Trophoblast cell (in vitro differentiated cells and primary cell): ENCODE measurements around the gene WDR90.
A peak's percentile ranks its signal among the peaks of the same experiment; 100 is the strongest.

Source experiments
- DNase-seq, 2 donors: peaks; one replicate each; pipeline ENCODE4 v3.0.0-alpha.2; 2016
- H2AFZ ChIP-seq: 2 replicates; pipeline ENCODE4 v1.6.1; 2013; ENCODE audit warnings: low read length, moderate library complexity, mild to moderate bottlenecking; ENCODE audit not compliant: insufficient read depth, poor library complexity
- H2AK5ac ChIP-seq: 2 replicates; pipeline ENCODE4 v1.6.1; 2013; ENCODE audit warnings: mild to moderate bottlenecking, low read length
- H2BK120ac ChIP-seq: 2 replicates; pipeline ENCODE4 v1.6.1; 2013; ENCODE audit warnings: low read length, mild to moderate bottlenecking, moderate library complexity; ENCODE audit not compliant: insufficient read depth, poor library complexity
- H2BK12ac ChIP-seq: 2 replicates; pipeline ENCODE4 v1.6.1; 2013; ENCODE audit warnings: mild to moderate bottlenecking, low read length, moderate library complexity
- H2BK5ac ChIP-seq: 2 replicates; pipeline ENCODE4 v1.6.1; 2013; ENCODE audit warnings: low read length, low read depth, moderate library complexity, mild to moderate bottlenecking; ENCODE audit not compliant: poor library complexity
- H3K14ac ChIP-seq: 2 replicates; pipeline ENCODE4 v1.6.1; 2013; ENCODE audit warnings: mild to moderate bottlenecking, low read length
- H3K18ac ChIP-seq: 2 replicates; pipeline ENCODE4 v1.6.1; 2013; ENCODE audit warnings: mild to moderate bottlenecking, low read length
- H3K23ac ChIP-seq: 2 replicates; pipeline ENCODE4 v1.6.1; 2013; ENCODE audit warnings: low read length
- H3K27ac ChIP-seq: 2 replicates; pipeline ENCODE4 v1.5.1; 2013; ENCODE audit warnings: low read depth, mild to moderate bottlenecking, inconsistent platforms, low read length, moderate library complexity
- H3K27me3 ChIP-seq: 2 replicates; pipeline ENCODE4 v1.6.1; 2013; ENCODE audit warnings: inconsistent platforms, mild to moderate bottlenecking, low read length, moderate library complexity; ENCODE audit not compliant: insufficient read depth
- H3K36me3 ChIP-seq, 2 experiments: 1 replicate in 1 of 2; 2 replicates in 1 of 2; pipeline ENCODE4 v1.6.1; 2013; ENCODE audit warnings: low read length in 2 of 2, mild to moderate bottlenecking in 2 of 2, moderate library complexity in 1 of 2; ENCODE audit not compliant: insufficient read depth in 2 of 2, control insufficient read depth in 1 of 2
- H3K4ac ChIP-seq: 2 replicates; pipeline ENCODE4 v1.6.1; 2013; ENCODE audit warnings: low read depth, mild to moderate bottlenecking, low read length, moderate library complexity
- H3K4me1 ChIP-seq, 2 experiments: 1 replicate in 1 of 2; 2 replicates in 1 of 2; pipeline ENCODE4 v1.6.1; 2013; ENCODE audit warnings: low read length in 2 of 2, mild to moderate bottlenecking in 2 of 2, moderate library complexity in 1 of 2; ENCODE audit not compliant: insufficient read depth in 2 of 2, control insufficient read depth in 1 of 2
- H3K4me2 ChIP-seq: 2 replicates; pipeline ENCODE4 v1.6.1; 2013; ENCODE audit warnings: inconsistent platforms, mild to moderate bottlenecking, low read length, moderate library complexity
- H3K4me3 ChIP-seq: 2 replicates; pipeline ENCODE4 v1.5.1; 2013; ENCODE audit warnings: mild to moderate bottlenecking, low read depth, low read length, inconsistent platforms
- H3K79me1 ChIP-seq: one replicate; pipeline ENCODE4 v1.6.1; 2013; ENCODE audit warnings: low read length
- H3K79me2 ChIP-seq: 2 replicates; pipeline ENCODE4 v1.6.1; 2013; ENCODE audit warnings: low read length, mild to moderate bottlenecking; ENCODE audit not compliant: control insufficient read depth, insufficient read depth, poor library complexity
- H3K9ac ChIP-seq: 2 replicates; pipeline ENCODE4 v1.6.1; 2013; ENCODE audit warnings: mild to moderate bottlenecking, low read length
- H3K9me3 ChIP-seq: 2 replicates; pipeline ENCODE4 v1.6.1; 2013; ENCODE audit warnings: low read depth, mild to moderate bottlenecking, control low read depth, inconsistent platforms, low read length; ENCODE audit not compliant: insufficient read depth
- H4K12ac ChIP-seq: 2 replicates; pipeline ENCODE4 v1.6.1; 2013; ENCODE audit warnings: low read depth, mild to moderate bottlenecking, low read length, moderate library complexity
- H4K8ac ChIP-seq: 2 replicates; pipeline ENCODE4 v1.6.1; 2013; ENCODE audit warnings: low read depth, mild to moderate bottlenecking, low read length, moderate library complexity
- H4K91ac ChIP-seq: one replicate; pipeline ENCODE4 v1.6.1; 2013; ENCODE audit warnings: low read depth, mild to moderate bottlenecking, low read length, moderate library complexity
- WGBS: extraction: QIAGEN DNeasy Blood & Tissue Kit; methylation state at CpG from one replicate; pipeline ENCODE4 v1.1.7; 2013; ENCODE audit warnings: missing lambda C conversion rate; ENCODE audit not compliant: insufficient read length, insufficient coverage; ENCODE audit errors: extremely low coverage; 5-methylcytosine and 5-hydroxymethylcytosine counted together

Gene WDR90

DNA sequence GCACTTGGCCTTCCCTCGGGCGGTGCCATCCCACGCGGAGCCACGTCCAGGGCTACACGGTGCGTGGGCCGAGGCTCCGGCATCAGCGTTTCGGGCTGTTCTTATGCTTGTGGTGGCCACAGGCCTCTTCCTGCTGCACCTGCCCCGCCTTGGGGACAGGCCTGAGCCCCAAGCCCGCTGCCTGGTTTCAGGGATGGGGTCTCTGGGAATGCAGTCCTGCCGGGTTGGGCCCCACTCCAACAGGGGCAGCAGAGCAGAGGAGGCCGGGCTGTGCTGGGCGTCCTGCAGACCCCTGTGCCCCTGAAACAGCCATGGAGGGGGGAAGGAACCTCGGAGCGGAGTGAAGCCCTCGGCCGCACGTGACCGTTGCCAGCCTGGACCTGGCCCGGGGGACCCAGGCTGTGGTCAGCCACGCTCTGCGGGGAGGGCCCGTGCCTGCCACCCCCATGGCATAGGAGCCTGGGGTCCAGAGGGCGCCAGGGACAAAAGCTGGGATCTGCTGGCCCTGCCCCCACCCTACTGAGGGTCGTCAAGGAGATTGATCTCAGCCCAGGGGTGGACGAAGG is 18.8 kb upstream of the WDR90 start:
- Histone ChIP-seq H2BK12ac (peak overlapping the region; percentile 90), H4K12ac (peak overlapping the region; percentile 68), H3K4ac (peak overlapping the region; percentile 85), H3K18ac (peak overlapping the region; percentile 93), H3K9me3 (peaks cover 3% of the 10 kb centered on the region), H3K23ac (no peak overlapping the region), H3K27ac (peak overlapping the region; percentile 99), H3K4me1 (peaks cover 40 to 44% of the 10 kb centered on the region in 2 experiments), H2BK5ac (peak overlapping the region; percentile 94), H3K79me2 (peaks cover 15% of the 10 kb centered on the region), H3K9ac (no peak overlapping the region), H2BK120ac (peak overlapping the region; percentile 95), H3K27me3 (no peaks in the 10 kb centered on the region), H3K14ac (peak overlapping the region; percentile 83), H2AK5ac (peak overlapping the region; percentile 98), H2AFZ (peak overlapping the region; percentile 51), H3K79me1 (peaks cover 26% of the 10 kb centered on the region), H3K4me2 (peak overlapping the region; percentile 74), H3K36me3 (peaks cover 58 to 64% of the 10 kb centered on the region in 2 experiments), H4K91ac (peak overlapping the region; percentile 99), H3K4me3 (peak overlapping the region; percentile 42), H4K8ac (peak overlapping the region; percentile 75)
- no CpG with 5 or more reads among the region's 29 CpGs for whole genome bisulfite sequencing
- DNase-seq = no peak

DNA sequence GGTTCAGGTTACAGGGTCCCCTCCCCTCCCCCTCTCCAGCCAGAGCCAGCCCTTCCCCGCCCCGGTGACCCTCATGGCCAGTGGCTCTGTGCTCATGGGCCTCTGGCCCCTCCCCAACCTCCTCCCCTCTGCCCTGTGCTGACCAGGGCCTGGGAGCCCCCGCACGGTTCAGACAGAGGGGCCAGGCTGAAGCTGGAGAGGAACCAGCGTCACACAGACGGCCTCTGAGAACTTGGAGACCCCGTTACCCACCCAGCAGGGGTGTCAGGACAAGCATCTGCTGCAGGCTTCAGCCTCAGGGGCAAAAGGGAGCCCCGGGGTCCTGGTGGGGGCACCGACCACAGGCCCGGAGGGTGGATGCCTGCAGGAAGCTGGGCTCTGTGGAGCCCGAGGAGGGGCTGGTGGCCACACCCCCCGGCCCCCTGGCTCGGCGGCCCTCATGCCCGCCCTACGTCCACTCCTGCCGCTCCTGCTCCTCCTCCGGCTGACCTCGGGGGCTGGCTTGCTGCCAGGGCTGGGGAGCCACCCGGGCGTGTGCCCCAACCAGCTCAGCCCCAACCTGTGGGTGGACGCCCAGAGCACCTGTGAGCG is 18.3 kb upstream of the WDR90 start, which contains the start of gene WFIKKN1:
Gene WFIKKN1 (plus strand): TSS at position 171 of the 591 bp plus-strand sequence. CDS start 269 bp downstream, at position 440.
- Histone ChIP-seq H2AFZ (peak within 1 kb of the TSS; percentile 51), H3K27me3 (no peaks in the 10 kb centered on the region), H3K36me3 (peaks cover 52 to 58% of the 10 kb centered on the region in 2 experiments), H3K14ac (peak within 1 kb of the TSS; percentile 83), H2BK120ac (peak within 1 kb of the TSS; percentile 95), H3K9me3 (peaks cover 3% of the 10 kb centered on the region), H3K79me2 (peaks cover 21% of the 10 kb centered on the region), H3K18ac (peak within 1 kb of the TSS; percentile 93), H3K27ac (peak within 1 kb of the TSS; percentile 99), H2BK5ac (peak within 1 kb of the TSS; percentile 94), H3K4me2 (peak within 1 kb of the TSS; percentile 74), H2AK5ac (peak within 1 kb of the TSS; percentile 98), H4K12ac (peak within 1 kb of the TSS; percentile 68), H3K4me1 (peaks cover 44 to 48% of the 10 kb centered on the region in 2 experiments), H4K8ac (peak within 1 kb of the TSS; percentile 75), H3K79me1 (peaks cover 29% of the 10 kb centered on the region), H3K23ac (no peak within 1 kb of the TSS), H4K91ac (peak within 1 kb of the TSS; percentile 99), H3K9ac (peak within 1 kb of the TSS; percentile 60), H3K4ac (peak within 1 kb of the TSS; percentile 85), H2BK12ac (peak within 1 kb of the TSS; percentile 90), H3K4me3 (peak within 1 kb of the TSS; percentile 65)
- no CpG with 5 or more reads among the region's 23 CpGs for WGBS
- DNase-seq = no peak

DNA sequence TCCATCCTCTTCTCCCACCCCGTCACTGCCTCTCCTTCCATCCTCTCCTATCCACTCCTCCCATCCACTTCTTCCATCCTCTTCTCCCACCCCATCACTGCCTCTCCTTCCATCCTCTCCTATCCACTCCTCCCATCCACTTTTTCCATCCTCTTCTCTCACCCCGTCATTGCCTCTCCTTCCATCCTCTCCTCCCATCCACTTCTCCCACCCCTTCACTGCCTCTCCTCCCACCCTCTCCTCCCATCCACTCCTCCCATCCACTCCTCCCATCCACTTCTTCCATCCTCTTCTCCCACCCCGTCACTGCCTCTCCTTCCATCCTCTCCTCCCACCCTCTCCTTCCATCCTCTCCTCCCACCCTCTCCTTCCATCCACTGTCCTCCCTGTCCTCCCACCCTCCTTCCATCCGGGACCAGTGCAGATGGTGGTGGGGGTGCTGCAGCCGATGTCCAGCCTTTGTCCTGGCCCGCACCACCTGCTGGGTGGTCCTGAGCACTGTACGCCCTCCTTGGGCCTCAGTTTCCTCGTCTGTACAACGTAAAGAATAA is 17.3 kb upstream of the WDR90 start:
- Histone ChIP-seq H2AFZ (no peak overlapping the region), H2BK120ac (no peak overlapping the region), H3K4me3 (no peak overlapping the region), H3K14ac (no peak overlapping the region), H4K91ac (no peak overlapping the region), H3K4me2 (no peak overlapping the region), H3K27me3 (no peaks in the 10 kb centered on the region), H3K23ac (no peak overlapping the region), H2AK5ac (no peak overlapping the region), H3K79me1 (peaks cover 36% of the 10 kb centered on the region), H3K4me1 (peaks cover 42 to 43% of the 10 kb centered on the region in 2 experiments), H3K18ac (no peak overlapping the region), H3K4ac (no peak overlapping the region), H2BK5ac (no peak overlapping the region), H4K8ac (no peak overlapping the region), H3K9ac (no peak overlapping the region), H3K79me2 (peaks cover 24% of the 10 kb centered on the region), H2BK12ac (no peak overlapping the region), H3K27ac (no peak overlapping the region), H4K12ac (no peak overlapping the region), H3K36me3 (peaks cover 45 to 51% of the 10 kb centered on the region in 2 experiments), H3K9me3 (no peaks in the 10 kb centered on the region)
- DNase-seq = no peak
- WGBS = 100% methylated on average over 1 of the region's 9 CpGs

DNA sequence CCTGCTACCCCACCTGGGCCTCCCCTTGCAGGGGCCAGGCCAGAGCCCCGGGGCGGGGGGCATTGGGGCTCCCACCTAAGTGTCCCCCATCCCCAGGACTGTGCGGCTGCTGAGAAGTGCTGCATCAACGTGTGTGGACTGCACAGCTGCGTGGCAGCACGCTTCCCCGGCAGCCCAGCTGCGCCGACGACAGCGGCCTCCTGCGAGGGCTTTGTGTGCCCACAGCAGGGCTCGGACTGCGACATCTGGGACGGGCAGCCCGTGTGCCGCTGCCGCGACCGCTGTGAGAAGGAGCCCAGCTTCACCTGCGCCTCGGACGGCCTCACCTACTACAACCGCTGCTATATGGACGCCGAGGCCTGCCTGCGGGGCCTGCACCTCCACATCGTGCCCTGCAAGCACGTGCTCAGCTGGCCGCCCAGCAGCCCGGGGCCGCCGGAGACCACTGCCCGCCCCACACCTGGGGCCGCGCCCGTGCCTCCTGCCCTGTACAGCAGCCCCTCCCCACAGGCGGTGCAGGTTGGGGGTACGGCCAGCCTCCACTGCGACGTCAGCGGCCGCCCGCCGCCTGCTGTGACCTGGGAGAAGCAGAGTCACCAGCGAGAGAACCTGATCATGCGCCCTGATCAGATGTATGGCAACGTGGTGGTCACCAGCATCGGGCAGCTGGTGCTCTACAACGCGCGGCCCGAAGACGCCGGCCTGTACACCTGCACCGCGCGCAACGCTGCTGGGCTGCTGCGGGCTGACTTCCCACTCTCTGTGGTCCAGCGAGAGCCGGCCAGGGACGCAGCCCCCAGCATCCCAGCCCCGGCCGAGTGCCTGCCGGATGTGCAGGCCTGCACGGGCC is 16.5 kb upstream of the WDR90 start:
- no CpG with 5 or more reads among the region's 67 CpGs for WGBS
- no peak overlapping the region for H3K9ac ChIP-seq
- H3K18ac ChIP-seq = no peak overlapping the region
- no peak overlapping the region for H4K8ac ChIP-seq
- H3K23ac ChIP-seq = no peak overlapping the region
- no peak overlapping the region for H2BK12ac ChIP-seq
- H3K27me3 ChIP-seq = no peaks in the 10 kb centered on the region
- peak overlapping the region; percentile 15 for H2AK5ac ChIP-seq
- no peak overlapping the region for H4K12ac ChIP-seq
- DNase-seq = no peak
- H3K14ac ChIP-seq = no peak overlapping the region
- peaks cover 24% of the 10 kb centered on the region for H3K79me2 ChIP-seq
- no peak overlapping the region for H2BK120ac ChIP-seq
- peaks cover 37 to 43% of the 10 kb centered on the region in 2 experiments for H3K36me3 ChIP-seq
- H2AFZ ChIP-seq = no peak overlapping the region
- H3K27ac ChIP-seq = no peak overlapping the region
- H3K4me3 ChIP-seq = no peak overlapping the region
- H4K91ac ChIP-seq = no peak overlapping the region
- no peak overlapping the region for H2BK5ac ChIP-seq
- H3K4me2 ChIP-seq = no peak overlapping the region
- no peak overlapping the region for H3K4ac ChIP-seq
- no peaks in the 10 kb centered on the region for H3K9me3 ChIP-seq
- peaks cover 40% of the 10 kb centered on the region for H3K79me1 ChIP-seq
- peaks cover 41 to 43% of the 10 kb centered on the region in 2 experiments for H3K4me1 ChIP-seq
